Measurements from ENCODE around the gene UBASH3B.

Gene UBASH3B

DNA sequence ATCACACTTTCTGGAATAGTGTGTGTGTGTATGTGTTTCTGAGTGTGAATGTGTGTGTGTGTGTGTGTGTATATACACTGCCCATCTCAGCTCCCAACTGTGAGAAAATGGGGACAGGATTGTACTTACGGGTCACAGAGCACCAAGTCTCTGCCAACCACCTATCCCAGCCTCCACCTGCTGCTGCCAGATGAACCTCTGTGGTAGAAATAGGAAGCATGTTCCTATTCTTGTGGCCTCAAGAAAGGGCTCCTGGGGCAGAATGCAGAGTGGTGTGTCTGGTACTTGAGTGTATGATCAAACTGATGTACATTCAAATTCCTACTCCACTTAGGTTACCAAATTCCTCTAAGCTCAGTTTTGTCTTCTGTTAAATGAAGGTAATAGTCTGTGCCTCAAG lies 14.6 kb downstream of the UBASH3B start:
- Histone ChIP-seq H3K9me3 (replicated peaks; ENCODE audit: insufficient read depth, low read length) (no peaks in the 10 kb centered on the region), H2AFZ (ENCODE audit: low read length) (no peak overlapping the region), H3K27me3 (replicated peaks; ENCODE audit: insufficient read depth, low read length) (no peaks in the 10 kb centered on the region), H3K36me3 (replicated peaks; ENCODE audit: insufficient read depth, low read length) (no peaks in the 10 kb centered on the region), H3F3A (ENCODE audit: insufficient read depth, low read length) (no peaks in the 10 kb centered on the region), H3K4me3 (ENCODE audit: low read length) (no peak overlapping the region), H3K4me2 (ENCODE audit: low read depth, low read length) (no peak overlapping the region), H3K9me2 (replicated peaks; ENCODE audit: insufficient read depth, low read length) (no peaks in the 10 kb centered on the region), H3K4me1 (ENCODE audit: low read length) (peaks cover 6% of the 10 kb centered on the region), H3K79me2 (ENCODE audit: low read length) (no peaks in the 10 kb centered on the region), H3K27ac (ENCODE audit: low read length) (no peak overlapping the region), H4K20me1 (ENCODE audit: insufficient read depth, low read length) (no peaks in the 10 kb centered on the region), H3K9ac (ENCODE audit: low read length) (no peak overlapping the region)
- no peak for DNase-seq
- TF ChIP-seq EZH2phosphoT487 (IDR thresholded peaks at IDR 0.05; ENCODE audit: low read length) = no peak
- TF ChIP-seq, protein P1, sequence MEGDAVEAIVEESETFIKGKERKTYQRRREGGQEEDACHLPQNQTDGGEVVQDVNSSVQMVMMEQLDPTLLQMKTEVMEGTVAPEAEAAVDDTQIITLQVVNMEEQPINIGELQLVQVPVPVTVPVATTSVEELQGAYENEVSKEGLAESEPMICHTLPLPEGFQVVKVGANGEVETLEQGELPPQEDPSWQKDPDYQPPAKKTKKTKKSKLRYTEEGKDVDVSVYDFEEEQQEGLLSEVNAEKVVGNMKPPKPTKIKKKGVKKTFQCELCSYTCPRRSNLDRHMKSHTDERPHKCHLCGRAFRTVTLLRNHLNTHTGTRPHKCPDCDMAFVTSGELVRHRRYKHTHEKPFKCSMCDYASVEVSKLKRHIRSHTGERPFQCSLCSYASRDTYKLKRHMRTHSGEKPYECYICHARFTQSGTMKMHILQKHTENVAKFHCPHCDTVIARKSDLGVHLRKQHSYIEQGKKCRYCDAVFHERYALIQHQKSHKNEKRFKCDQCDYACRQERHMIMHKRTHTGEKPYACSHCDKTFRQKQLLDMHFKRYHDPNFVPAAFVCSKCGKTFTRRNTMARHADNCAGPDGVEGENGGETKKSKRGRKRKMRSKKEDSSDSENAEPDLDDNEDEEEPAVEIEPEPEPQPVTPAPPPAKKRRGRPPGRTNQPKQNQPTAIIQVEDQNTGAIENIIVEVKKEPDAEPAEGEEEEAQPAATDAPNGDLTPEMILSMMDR (IDR thresholded peaks at IDR 0.05; ENCODE audit: low read length) = no peak
- no peak for TF ChIP-seq EZH2 (optimal IDR thresholded peaks at IDR 0.05; ENCODE audit: low read depth, low read length)

DNA sequence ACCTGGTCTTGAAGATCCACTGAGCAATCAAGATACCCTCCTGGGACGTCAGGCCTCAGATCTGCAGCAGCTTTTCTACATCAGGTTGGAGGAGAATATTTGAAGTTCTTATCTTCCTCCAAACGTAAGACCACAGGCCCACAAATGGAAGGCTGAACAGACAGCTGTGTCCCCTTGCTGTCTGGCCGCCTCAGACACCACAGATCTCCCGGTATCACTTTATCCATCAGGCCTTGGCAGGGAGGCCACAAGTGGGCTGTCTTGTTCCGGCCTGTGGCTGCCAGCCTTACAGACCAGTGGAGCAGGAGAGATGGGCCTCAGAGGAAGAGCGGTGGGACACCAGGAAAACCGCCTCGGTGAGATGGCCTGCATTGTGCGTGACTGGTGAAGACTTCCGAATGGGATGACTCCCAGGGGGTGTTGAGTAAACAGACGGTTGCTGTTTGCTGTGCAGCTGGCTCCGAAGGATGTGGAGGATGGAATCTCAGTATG lies 15.9 kb downstream of the UBASH3B start:
- Histone ChIP-seq H3K27me3 (replicated peaks; ENCODE audit: insufficient read depth, low read length) (no peaks in the 10 kb centered on the region), H3K4me1 (ENCODE audit: low read length) (no peaks in the 10 kb centered on the region), H3K9ac (ENCODE audit: low read length) (no peak overlapping the region), H3K36me3 (replicated peaks; ENCODE audit: insufficient read depth, low read length) (no peaks in the 10 kb centered on the region), H3K4me2 (ENCODE audit: low read depth, low read length) (no peak overlapping the region), H3K9me3 (replicated peaks; ENCODE audit: insufficient read depth, low read length) (no peaks in the 10 kb centered on the region), H3F3A (ENCODE audit: insufficient read depth, low read length) (no peaks in the 10 kb centered on the region), H3K79me2 (ENCODE audit: low read length) (no peaks in the 10 kb centered on the region), H3K9me2 (replicated peaks; ENCODE audit: insufficient read depth, low read length) (no peaks in the 10 kb centered on the region), H3K4me3 (ENCODE audit: low read length) (no peak overlapping the region), H2AFZ (ENCODE audit: low read length) (no peak overlapping the region), H3K27ac (ENCODE audit: low read length) (no peak overlapping the region), H4K20me1 (ENCODE audit: insufficient read depth, low read length) (no peaks in the 10 kb centered on the region)
- no peak for DNase-seq
- no peak for TF ChIP-seq EZH2 (optimal IDR thresholded peaks at IDR 0.05; ENCODE audit: low read depth, low read length)

DNA sequence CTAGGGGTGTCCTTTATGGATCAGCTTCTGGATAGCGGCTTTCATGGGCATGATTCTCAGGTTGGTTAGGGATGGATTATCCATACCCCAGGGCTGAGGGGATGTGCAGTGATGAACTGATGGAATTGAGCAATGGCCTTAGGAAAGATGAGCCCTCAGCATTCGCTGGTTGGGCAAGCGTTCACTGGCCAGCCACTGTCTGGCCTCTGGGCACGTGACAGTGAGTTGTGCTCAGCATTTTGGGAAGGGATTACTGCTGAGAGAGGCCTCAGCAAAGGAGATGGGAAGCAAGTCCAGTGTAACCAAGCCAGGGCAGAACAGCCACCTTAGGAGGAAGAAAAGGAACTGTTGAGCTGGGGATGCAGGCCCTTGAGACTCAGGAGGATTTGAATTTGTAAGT lies 17.4 kb downstream of the UBASH3B start:
- no peaks in the 10 kb centered on the region for H3K79me2 ChIP-seq (ENCODE audit: low read length)
- H3K27me3 ChIP-seq (replicated peaks; ENCODE audit: insufficient read depth, low read length) = no peaks in the 10 kb centered on the region
- no peak for DNase-seq
- H3K9ac ChIP-seq (ENCODE audit: low read length) = no peak overlapping the region
- no peak overlapping the region for H3K4me2 ChIP-seq (ENCODE audit: low read depth, low read length)
- H3F3A ChIP-seq (ENCODE audit: insufficient read depth, low read length) = no peaks in the 10 kb centered on the region
- H3K4me1 ChIP-seq (ENCODE audit: low read length) = no peaks in the 10 kb centered on the region
- no peaks in the 10 kb centered on the region for H4K20me1 ChIP-seq (ENCODE audit: insufficient read depth, low read length)
- no peaks in the 10 kb centered on the region for H3K9me3 ChIP-seq (replicated peaks; ENCODE audit: insufficient read depth, low read length)
- no peaks in the 10 kb centered on the region for H3K36me3 ChIP-seq (replicated peaks; ENCODE audit: insufficient read depth, low read length)
- H3K27ac ChIP-seq (ENCODE audit: low read length) = no peak overlapping the region
- no peaks in the 10 kb centered on the region for H3K9me2 ChIP-seq (replicated peaks; ENCODE audit: insufficient read depth, low read length)
- no peak overlapping the region for H2AFZ ChIP-seq (ENCODE audit: low read length)
- TF ChIP-seq, protein P1 (IDR thresholded peaks at IDR 0.05; ENCODE audit: low read length) = no peak
- TF ChIP-seq EZH2phosphoT487 (IDR thresholded peaks at IDR 0.05; ENCODE audit: low read length) (no peak), EZH2 (optimal IDR thresholded peaks at IDR 0.05; ENCODE audit: low read depth, low read length) (no peak)
- no peak overlapping the region for H3K4me3 ChIP-seq (ENCODE audit: low read length)

DNA sequence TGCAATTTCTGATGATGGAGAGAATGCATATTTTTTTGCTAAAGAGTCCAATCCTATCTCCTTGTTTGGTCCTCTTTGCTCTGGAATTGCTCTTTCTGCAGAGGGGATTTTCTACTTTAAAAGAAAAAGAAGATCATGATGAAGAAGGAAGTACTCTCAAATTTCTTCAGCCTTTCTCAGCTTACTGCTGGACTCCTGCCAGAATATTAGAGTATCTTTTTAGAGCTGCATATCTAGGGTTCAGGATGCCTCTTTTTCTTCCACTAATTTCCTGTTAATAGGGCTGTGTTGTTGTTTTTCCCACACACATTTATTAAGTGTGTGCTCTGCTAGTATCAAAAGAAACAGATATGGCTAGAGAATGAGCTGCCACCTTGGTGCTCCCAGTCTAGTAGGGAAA lies 18.2 kb downstream of the UBASH3B start:
- Histone ChIP-seq H3K9me3 (replicated peaks; ENCODE audit: insufficient read depth, low read length) (no peaks in the 10 kb centered on the region), H3F3A (ENCODE audit: insufficient read depth, low read length) (no peaks in the 10 kb centered on the region), H4K20me1 (ENCODE audit: insufficient read depth, low read length) (no peaks in the 10 kb centered on the region), H3K36me3 (replicated peaks; ENCODE audit: insufficient read depth, low read length) (no peaks in the 10 kb centered on the region), H3K4me1 (ENCODE audit: low read length) (no peaks in the 10 kb centered on the region), H3K79me2 (ENCODE audit: low read length) (no peaks in the 10 kb centered on the region), H3K9me2 (replicated peaks; ENCODE audit: insufficient read depth, low read length) (no peaks in the 10 kb centered on the region), H3K27ac (ENCODE audit: low read length) (no peak overlapping the region), H3K4me2 (ENCODE audit: low read depth, low read length) (no peak overlapping the region), H3K27me3 (replicated peaks; ENCODE audit: insufficient read depth, low read length) (no peaks in the 10 kb centered on the region), H3K9ac (ENCODE audit: low read length) (no peak overlapping the region), H3K4me3 (ENCODE audit: low read length) (no peak overlapping the region), H2AFZ (ENCODE audit: low read length) (no peak overlapping the region)
- TF ChIP-seq, protein P1 (IDR thresholded peaks at IDR 0.05; ENCODE audit: low read length) = no peak
- TF ChIP-seq EZH2 (optimal IDR thresholded peaks at IDR 0.05; ENCODE audit: low read depth, low read length) (no peak), EZH2phosphoT487 (IDR thresholded peaks at IDR 0.05; ENCODE audit: low read length) (no peak)
- no peak for DNase-seq

Measured in MM.1S (cell line).